Measurements from ENCODE around the gene MGAT4A. TPM values are rescaled to one million over a fixed set of nuclear protein-coding genes. Genes with fewer than 3 reads are reported as not detected.

MGAT4A gene
- total and polyA plus RNA-seq, 10 of the 15 experiments (the other 5 are each of a cell fraction or from before 2014, with no cell fraction given) = 4.3 to 23.4 (median 13.6) TPM

GRCh38 chr2:98703738-98704137, 27.2 kb downstream of the MGAT4A start:
- no peaks in the 10 kb centered on the region for H3K9me3 ChIP-seq (replicated peaks; ENCODE audit: control insufficient read depth, insufficient read depth, low read length)
- no peaks in the 10 kb centered on the region for H3K27me3 ChIP-seq (replicated peaks in 1 of 2; ENCODE audit: control insufficient read depth in 2 of 2, insufficient read depth in 2 of 2, low read length in 1 of 2)
- ChIA-PET CTCF (interaction anchor here (1.1 kb wide), 1 partner anchor 54 kb away, joined by 3 read pairs; no protein-coding TSS in a partner anchor), SMC1A (ENCODE audit: uncharacterized antibody, unreplicated experiment) (interaction anchor here (0.6 to 1.5 kb wide), 6 partner anchors 9 to 415 kb away, joined by 3 to 4 read pairs (median 3); no protein-coding TSS in a partner anchor), RAD21 (ENCODE audit: unreplicated experiment) (interaction anchor here (0.9 kb wide), 1 partner anchor 9 kb away, joined by 3 read pairs; no protein-coding TSS in a partner anchor), POLR2A (no interaction called here)
- ATAC-seq (no peak), FAIRE-seq (no peak), DNase-seq (ENCODE audit: low read depth, low spot score) (no peak)
- no peaks in the 10 kb centered on the region for H3K4me1 ChIP-seq (ENCODE audit: control insufficient read depth, insufficient read depth, low read length)
- no peak for TF ChIP-seq DPF2 (IDR thresholded peaks at IDR 0.05)
- TF ChIP-seq JUNB (IDR thresholded peaks at IDR 0.05) = no peak
- TF ChIP-seq ESRRA (IDR thresholded peaks at IDR 0.05; ENCODE audit: low read length) = no peak
- TF ChIP-seq BCLAF1 (IDR thresholded peaks at IDR 0.05) = no peak
- TF ChIP-seq ASH2L (IDR thresholded peaks at IDR 0.05; ENCODE audit: borderline replicate concordance, low read depth) = no peak
- no peak for TF ChIP-seq ZSCAN29 (IDR thresholded peaks at IDR 0.05)
- no peak for TF ChIP-seq MTA2 (IDR thresholded peaks at IDR 0.05; ENCODE audit: low read depth)
- TF ChIP-seq ZZZ3 (IDR thresholded peaks at IDR 0.05; ENCODE audit: control insufficient read depth, insufficient read length, low read depth) = no peak
- no peak for TF ChIP-seq TBL1XR1 (IDR thresholded peaks at IDR 0.05; ENCODE audit: low read depth, low read length)
- TF ChIP-seq PBX3 (IDR thresholded peaks at IDR 0.05; ENCODE audit: insufficient replicate concordance, low read depth, low read length) = no peak
- TF ChIP-seq BCL3 (IDR thresholded peaks at IDR 0.05; ENCODE audit: borderline replicate concordance, insufficient read depth, low read depth, low read length, poor library complexity, severe bottlenecking) = no peak
- no peak for TF ChIP-seq EZH2 (IDR thresholded peaks at IDR 0.05; ENCODE audit: borderline replicate concordance, control insufficient read depth, low read depth, low read length)
- no peak for TF ChIP-seq RAD21 (IDR thresholded peaks at IDR 0.05; ENCODE audit: insufficient read depth, low read depth, low read length)
- TF ChIP-seq SMC3 (IDR thresholded peaks at IDR 0.05; ENCODE audit: borderline replicate concordance, low read length) = no peak
- no peak for TF ChIP-seq BHLHE40 (IDR thresholded peaks at IDR 0.05; ENCODE audit: borderline replicate concordance in 1 of 2, low read depth in 2 of 2, low read length in 1 of 2)
- TF ChIP-seq SIX5 (IDR thresholded peaks at IDR 0.05; ENCODE audit: low read depth, low read length, severe bottlenecking) = no peak
- no peak for TF ChIP-seq USF2 (IDR thresholded peaks at IDR 0.05; ENCODE audit: borderline replicate concordance, low read depth, low read length)
- no peak for TF ChIP-seq ZNF207 (IDR thresholded peaks at IDR 0.05; ENCODE audit: borderline replicate concordance)
- TF ChIP-seq KDM1A (IDR thresholded peaks at IDR 0.05; ENCODE audit: borderline replicate concordance) = no peak
- H3K27ac ChIP-seq (ENCODE audit: control insufficient read depth, insufficient read depth) = no peak overlapping the region
- no peak overlapping the region for H3K9ac ChIP-seq (ENCODE audit: control insufficient read depth, insufficient read depth, low read length)
- BruUV-seq (replicated peaks) = no TSS peak
- H2AFZ ChIP-seq (ENCODE audit: control insufficient read depth, low read depth, low read length) = no peak overlapping the region
- H3K4me3 ChIP-seq = no peak overlapping the region
- no peaks in the 10 kb centered on the region for H4K20me1 ChIP-seq (ENCODE audit: control insufficient read depth, insufficient read depth)
- 61% methylated on average over 5 of the region's 5 CpGs for WGBS (ENCODE audit: insufficient coverage, insufficient replicate concordance, low lambda C conversion rate, missing lambda C conversion rate)
- intact Hi-C loops (cut with micrococcal nuclease; ENCODE audit: unreplicated experiment) (no loop called here), in situ Hi-C loops (cut with MboI) (no loop called here)
- H3K36me3 ChIP-seq (ENCODE audit: control insufficient read depth in 2 of 2, insufficient read depth in 2 of 2, low read length in 1 of 2) = no peaks in the 10 kb centered on the region
- no peak overlapping the region for H3K4me2 ChIP-seq (ENCODE audit: control insufficient read depth, insufficient read depth)
- no peaks in the 10 kb centered on the region for H3K79me2 ChIP-seq (ENCODE audit: control insufficient read depth, insufficient read depth, low read length)

Measured in GM12878 (cell line).